ENCODE measurements around the gene HCRTR1. TPM values are rescaled to one million over a fixed set of nuclear protein-coding genes. Genes with fewer than 3 reads are reported as not detected.
A peak's percentile ranks its signal among the peaks of the same experiment; 100 is the strongest.

The HCRTR1 gene
- total RNA-seq, 6 donors from 2014 or later = 2.1 TPM; not detected in 5

DNA sequence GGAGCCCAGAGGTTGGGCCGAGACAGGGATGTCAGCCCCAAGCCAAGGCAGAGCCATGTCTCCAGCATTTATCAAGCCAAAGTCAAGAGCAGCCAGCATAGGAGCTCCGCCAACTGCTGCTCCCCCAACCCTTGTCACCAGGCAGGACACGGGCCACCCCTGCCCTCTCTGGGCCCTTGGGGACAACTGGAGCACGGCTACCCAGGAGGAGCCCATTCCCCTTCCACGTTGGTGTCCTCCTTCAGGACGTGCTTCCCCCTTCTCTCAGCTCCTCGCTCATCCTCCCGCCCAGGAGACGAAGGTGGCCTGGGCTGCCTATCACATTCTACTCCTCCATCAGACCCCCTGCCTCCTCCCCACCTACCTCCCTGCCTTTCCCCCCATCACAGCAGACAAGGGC, 47.0 kb downstream of the HCRTR1 start:
- Histone ChIP-seq H3K36me3 (no peaks in the 10 kb centered on the region), H3K4me3 (no peak overlapping the region), H3K27me3 (no peaks in the 10 kb centered on the region), H3K4me1 (peaks cover 1 to 19% (median 7%) of the 10 kb centered on the region in 4 donors), H3K27ac (no peak overlapping the region), H3K9me3 (no peaks in the 10 kb centered on the region)
- ATAC-seq (ENCODE audit: low FRiP score in 2 of 2) = no peak
- WGBS, 2 donors = 89 to 90% methylated on average over 8 to 9 of the region's 9 CpGs
- TF ChIP-seq POLR2A (IDR thresholded peaks at IDR 0.05) = no peak
- TF ChIP-seq POLR2AphosphoS5 (IDR thresholded peaks at IDR 0.05) = no peak
- TF ChIP-seq, protein P1, sequence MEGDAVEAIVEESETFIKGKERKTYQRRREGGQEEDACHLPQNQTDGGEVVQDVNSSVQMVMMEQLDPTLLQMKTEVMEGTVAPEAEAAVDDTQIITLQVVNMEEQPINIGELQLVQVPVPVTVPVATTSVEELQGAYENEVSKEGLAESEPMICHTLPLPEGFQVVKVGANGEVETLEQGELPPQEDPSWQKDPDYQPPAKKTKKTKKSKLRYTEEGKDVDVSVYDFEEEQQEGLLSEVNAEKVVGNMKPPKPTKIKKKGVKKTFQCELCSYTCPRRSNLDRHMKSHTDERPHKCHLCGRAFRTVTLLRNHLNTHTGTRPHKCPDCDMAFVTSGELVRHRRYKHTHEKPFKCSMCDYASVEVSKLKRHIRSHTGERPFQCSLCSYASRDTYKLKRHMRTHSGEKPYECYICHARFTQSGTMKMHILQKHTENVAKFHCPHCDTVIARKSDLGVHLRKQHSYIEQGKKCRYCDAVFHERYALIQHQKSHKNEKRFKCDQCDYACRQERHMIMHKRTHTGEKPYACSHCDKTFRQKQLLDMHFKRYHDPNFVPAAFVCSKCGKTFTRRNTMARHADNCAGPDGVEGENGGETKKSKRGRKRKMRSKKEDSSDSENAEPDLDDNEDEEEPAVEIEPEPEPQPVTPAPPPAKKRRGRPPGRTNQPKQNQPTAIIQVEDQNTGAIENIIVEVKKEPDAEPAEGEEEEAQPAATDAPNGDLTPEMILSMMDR (IDR thresholded peaks at IDR 0.05) = no peak
- TF ChIP-seq EP300 (IDR thresholded peaks at IDR 0.05) = no peak
- DNase-seq = no peak

DNA sequence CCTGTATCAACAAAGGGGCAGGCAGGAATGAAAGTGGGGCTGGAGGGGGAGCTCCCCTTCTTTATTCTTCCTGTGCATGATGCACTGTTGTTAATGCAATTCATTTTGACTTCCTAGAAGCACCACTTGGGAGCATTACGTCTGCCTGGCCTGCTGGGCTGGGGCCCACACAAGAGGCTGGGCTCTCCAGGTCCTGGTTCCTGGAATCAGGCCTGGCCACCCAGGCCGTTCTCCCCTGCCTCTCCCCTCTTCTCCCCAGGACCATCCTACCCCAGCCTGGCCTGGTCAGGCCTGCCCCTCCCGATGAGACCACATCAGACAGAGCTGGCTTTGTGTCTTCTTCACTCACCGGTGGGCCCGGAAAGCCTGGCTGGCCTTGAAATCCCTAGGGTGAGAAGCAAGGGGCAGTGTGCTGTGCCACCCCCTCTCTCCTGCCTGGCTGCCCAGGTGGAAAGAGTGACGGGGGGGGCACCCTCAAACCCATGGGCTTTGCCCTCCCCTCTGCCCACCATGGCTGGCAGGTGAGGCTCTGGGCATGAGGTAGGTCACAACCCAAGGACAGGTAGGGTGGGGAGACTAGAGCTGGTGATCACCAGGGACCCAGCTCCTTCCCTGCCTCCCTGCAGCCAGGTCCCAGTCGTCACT, 47.9 kb downstream of the HCRTR1 start:
- DNase-seq (no peak), ATAC-seq (ENCODE audit: low FRiP score in 2 of 2) (no peak)
- H3K4me3 ChIP-seq = no peak overlapping the region
- peaks cover 9 to 27% (median 15%) of the 10 kb centered on the region in 4 donors for H3K4me1 ChIP-seq
- TF ChIP-seq, protein P1 (IDR thresholded peaks at IDR 0.05) = no peak
- TF ChIP-seq POLR2A (IDR thresholded peaks at IDR 0.05) (no peak), EP300 (IDR thresholded peaks at IDR 0.05) (no peak), POLR2AphosphoS5 (IDR thresholded peaks at IDR 0.05) (no peak)
- H3K27ac ChIP-seq = no peak overlapping the region
- H3K27me3 ChIP-seq = no peaks in the 10 kb centered on the region
- WGBS, 2 donors = 76 to 86% methylated on average over 4 to 7 of the region's 7 CpGs
- H3K36me3 ChIP-seq = no peaks in the 10 kb centered on the region
- no peaks in the 10 kb centered on the region for H3K9me3 ChIP-seq

DNA sequence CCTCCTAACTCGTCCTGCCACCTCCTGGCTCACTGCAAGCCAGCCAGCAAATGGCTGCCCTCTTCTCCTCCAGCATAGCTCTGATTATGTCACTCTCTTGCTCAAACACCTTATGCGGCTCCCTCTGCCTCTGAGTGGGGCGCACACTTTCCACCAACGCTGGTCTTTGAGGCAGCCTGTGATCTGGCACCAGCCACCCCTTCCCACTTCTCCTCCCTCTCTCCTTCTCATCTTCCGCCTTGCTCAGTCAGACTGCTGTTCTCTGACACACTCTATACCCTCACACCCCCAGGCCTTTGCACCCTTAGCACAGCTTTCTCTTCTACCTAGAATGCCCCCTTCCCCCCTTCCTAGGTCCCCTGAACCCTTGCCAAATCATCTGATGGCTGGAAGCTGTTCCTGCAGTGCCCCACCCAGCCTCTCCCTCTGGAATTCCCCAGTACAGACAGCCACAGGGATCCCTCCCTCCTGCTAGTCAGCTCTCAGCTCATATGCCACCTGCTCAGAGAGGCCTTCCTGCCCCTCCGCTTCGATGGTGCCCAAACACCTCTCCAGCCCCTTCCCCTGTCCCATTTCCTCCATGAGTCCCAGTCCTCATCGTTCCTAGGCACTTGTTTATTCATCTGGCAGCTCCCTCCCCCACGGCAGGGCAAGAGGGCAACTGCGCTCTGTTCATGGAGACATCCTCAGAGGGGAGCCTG, 48.9 kb downstream of the HCRTR1 start:
- Histone ChIP-seq H3K27ac (peak overlapping the region in 1 of 4 donors; percentile 40), H3K36me3 (no peaks in the 10 kb centered on the region), H3K4me3 (no peak overlapping the region), H3K4me1 (peaks cover 16 to 31% (median 22%) of the 10 kb centered on the region in 4 donors), H3K27me3 (no peaks in the 10 kb centered on the region), H3K9me3 (no peaks in the 10 kb centered on the region)
- peak in 1 of 2 donors; percentile 5 for ATAC-seq (ENCODE audit: low FRiP score in 2 of 2)
- TF ChIP-seq, protein P1 (IDR thresholded peaks at IDR 0.05) = no peak
- no peak for TF ChIP-seq POLR2A (IDR thresholded peaks at IDR 0.05)
- no peak for TF ChIP-seq POLR2AphosphoS5 (IDR thresholded peaks at IDR 0.05)
- TF ChIP-seq EP300 (IDR thresholded peaks at IDR 0.05) = no peak
- 51 to 56% methylated on average over 10 of the region's 10 CpGs for WGBS, 2 donors
- DNase-seq = peak in 1 of 2 donors; percentile 63

DNA sequence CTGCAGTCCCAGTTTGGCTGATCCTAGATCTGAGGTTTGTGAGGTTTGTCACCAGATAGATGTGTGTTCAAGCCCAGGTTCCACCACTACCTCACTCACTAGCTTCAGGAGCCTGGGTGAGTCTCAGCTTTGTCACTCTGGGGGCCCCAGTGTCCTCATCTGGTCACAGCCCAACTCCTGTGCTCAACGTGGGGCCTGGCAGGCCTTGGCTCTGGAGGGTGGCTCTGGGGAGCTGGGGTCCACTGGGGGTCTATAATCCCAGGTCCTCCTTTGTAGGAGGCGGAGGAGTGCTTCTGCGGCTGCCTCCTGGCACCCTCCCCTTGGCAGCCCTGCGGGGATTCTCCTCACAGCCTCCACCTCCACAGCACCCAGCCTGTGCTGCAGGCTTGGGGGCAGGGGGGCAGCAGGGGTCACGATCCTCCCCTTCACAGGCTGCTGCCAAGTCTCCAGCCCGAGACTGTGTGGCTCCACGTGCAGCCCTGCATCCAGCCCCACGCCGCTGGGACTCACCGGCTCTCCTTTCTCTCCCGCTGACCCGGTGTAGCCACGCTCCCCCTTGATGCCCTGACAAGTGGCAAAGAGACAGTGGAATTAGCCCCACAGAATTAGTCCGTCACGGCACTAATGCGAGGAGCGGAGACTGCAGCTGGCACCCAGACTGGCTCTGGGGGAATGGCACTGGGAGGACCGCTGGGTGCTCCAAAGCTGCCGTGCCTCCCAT, 49.7 kb downstream of the HCRTR1 start:
- TF ChIP-seq EP300 (IDR thresholded peaks at IDR 0.05) = no peak
- TF ChIP-seq POLR2AphosphoS5 (IDR thresholded peaks at IDR 0.05) = no peak
- TF ChIP-seq, protein P1 (IDR thresholded peaks at IDR 0.05) = no peak
- TF ChIP-seq POLR2A (IDR thresholded peaks at IDR 0.05) = no peak
- Histone ChIP-seq H3K36me3 (no peaks in the 10 kb centered on the region), H3K4me3 (no peak overlapping the region), H3K9me3 (no peaks in the 10 kb centered on the region), H3K27ac (no peak overlapping the region), H3K4me1 (peaks cover 16 to 31% (median 22%) of the 10 kb centered on the region in 4 donors), H3K27me3 (no peaks in the 10 kb centered on the region)
- 83 to 86% methylated on average over 14 to 19 of the region's 19 CpGs for WGBS, 2 donors
- DNase-seq (no peak), ATAC-seq (ENCODE audit: low FRiP score in 2 of 2) (no peak)

Measured in upper lobe of left lung (tissue), 6 donors.